Erythroblast (primary cell): ENCODE measurements around the gene ATP2A1.

ENCODE experiments used
- GATA1 ChIP-seq: IDR thresholded peaks from 2 replicates; pipeline ENCODE4 v1.6.1; 2011; ENCODE audit warnings: low read depth, mild to moderate bottlenecking, control low read depth, low read length, moderate library complexity
- POLR2A ChIP-seq: IDR thresholded peaks from 2 replicates; pipeline ENCODE4 v1.6.1; 2011; ENCODE audit warnings: mild to moderate bottlenecking, low read length

- TF ChIP-seq POLR2A (no peak), GATA1 (no peak)
Observed at GRCh38 chr16:28924399-28924761, 46.1 kb downstream of the ATP2A1 start.
